T-helper 9 cell (primary cell): ENCODE data around the gene SBSN.

Experiments
- DNase-seq: peaks from one replicate; pipeline ENCODE4 v3.0.0-alpha.2; 2020

SBSN gene

DNA sequence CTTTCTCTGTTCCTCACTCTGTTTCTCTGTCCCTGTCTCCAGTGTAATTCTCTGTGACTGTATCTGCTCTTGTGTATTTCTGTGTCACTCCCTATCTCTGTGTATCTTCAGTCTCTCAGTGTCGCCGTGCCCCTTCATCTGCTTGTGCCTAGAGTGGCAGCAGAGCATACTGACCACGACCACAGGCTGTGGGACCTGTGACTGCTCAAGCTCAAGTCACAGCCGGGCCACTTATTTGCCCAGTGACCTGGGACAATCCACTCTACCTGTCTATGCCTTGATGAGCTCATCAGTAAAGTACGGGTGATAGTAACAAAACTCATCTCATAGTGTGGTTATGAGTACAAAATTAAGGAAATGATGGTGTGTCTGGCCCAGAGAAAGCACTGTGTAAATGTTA is 26.0 kb upstream of the SBSN start:
- DNase-seq = no peak

DNA sequence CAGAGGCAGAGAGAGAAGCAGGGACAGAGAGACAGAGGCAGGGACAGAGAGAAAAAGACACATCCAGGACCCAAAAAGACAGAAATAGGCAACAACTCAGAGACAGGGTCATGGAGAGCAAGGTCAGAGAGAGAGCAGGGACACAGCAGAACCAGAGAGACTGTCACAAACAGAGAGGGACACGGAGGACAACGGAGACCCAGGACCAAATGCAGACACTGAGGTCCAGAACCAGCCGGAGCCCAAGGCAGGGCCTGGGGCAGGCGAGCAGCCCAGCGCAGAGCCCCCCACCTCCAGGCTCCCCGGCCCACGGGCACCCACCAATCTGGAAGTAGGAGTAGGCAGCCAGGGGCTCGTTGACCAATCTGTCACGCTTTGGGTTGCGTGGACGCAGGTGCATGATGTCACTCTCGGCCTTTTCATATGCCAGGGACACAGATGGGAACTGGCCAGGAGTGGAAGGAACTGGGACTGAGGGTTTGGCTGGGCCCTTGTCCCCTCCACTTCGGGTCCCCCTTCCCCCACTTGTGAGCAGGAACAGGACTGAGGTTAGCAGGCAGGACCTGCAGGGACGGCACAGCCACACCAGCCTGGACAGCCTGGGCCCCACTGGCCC is 25.4 kb upstream of the SBSN start:
- DNase-seq = no peak

DNA sequence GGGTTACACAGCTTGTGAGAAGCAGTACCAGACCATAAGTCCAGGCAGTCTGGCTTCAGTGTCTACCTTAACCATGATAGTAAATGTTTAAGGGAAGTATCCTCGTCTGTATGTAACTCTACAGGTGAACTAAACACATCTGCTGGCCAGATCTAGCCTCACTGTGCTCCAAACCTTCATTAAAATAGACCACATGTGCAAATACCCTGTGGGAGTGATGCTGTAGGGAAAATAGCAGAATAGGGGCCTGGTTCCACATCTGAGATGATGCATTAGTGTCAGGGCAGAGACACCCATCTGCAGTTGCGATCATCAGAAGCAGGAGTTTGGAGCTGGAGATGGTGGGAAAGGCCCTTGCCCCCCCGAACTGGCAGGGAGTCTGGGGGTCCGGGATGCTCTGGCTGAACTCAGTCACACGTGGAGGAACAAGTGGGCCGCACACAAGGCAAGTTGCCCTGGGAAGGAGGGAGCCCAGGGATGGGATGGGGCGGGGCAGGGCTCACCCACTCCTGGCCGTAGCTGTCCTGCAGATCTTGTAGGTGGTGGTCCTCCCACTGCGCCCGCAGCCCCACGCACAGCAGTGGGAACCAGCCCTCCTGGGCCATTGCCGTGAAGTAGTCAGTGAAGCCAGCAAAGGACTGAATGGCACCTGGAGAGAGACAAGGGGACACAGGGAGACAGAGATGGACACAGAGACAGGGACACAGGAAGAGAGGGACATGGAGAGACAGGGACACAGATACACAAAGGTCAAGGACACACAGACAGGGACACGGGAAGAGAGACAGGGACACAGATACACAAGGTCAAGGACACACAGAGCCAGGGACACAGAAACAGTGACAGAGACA is 24.6 kb upstream of the SBSN start:
- no peak for DNase-seq

DNA sequence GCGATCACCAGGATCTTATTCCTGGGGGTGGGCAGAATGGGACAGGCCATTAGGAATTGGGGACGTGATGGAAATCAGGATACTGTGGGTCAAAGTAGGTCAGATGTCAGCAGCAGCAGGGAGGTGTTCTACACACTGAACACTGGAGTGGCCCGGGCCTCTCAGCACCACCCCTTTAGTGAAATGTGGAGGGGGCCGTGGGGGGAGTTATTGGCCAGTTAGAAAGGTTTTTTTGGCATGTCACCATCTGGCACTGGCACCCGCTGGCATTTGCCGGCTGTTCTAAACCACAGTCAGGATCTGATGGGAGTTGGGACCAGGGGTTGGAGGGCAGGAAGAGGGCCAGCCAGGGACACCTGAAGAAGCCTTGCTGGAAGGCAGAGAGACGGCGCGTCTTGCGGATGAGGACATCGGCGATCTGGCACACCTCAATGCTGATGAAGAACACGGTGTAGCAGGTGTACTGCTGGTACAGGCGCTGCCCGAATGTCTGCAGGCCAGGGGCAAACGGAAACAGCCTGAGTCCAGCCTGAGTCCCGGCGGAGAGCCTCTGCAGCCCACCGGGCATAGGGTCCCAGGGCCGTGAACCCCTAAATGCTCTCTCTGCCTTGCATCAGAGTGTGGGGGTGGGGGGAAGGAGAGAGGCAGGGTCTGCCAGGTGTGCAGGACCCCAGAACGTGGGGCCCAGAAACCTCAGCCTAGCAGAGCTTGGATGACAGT is 23.1 kb upstream of the SBSN start:
- no peak for DNase-seq

DNA sequence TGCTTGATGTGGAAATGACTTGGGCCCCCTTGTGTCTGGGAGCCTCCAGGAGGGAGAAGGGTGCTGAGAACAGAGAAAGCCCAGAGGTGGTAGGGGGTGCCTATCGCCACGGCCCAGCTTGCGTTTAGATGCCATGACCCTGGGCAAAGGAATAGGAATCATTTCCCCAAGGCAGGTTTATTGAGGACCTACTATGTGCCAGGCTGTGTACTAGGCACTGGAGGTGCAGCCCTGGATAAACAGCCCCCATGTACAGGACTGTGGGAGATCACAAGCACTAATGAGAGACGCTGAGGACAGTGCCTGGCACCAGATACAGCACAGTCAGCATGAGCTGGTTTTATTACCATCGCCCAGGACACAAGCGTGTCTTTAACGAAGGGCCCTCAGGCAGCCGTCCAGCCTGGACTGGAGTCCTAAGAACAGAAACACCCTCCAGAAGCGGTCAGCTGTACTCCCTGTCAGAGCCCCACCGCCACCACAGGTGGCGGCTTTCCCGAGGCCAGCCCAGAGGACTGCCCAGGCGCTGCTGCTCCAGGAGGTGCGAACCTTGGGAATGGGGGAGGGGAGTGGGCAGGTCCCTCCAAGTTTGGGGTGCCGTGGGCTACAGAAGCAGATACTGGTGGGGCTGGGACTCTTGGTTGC is 21.9 kb upstream of the SBSN start:
- no peak for DNase-seq

DNA sequence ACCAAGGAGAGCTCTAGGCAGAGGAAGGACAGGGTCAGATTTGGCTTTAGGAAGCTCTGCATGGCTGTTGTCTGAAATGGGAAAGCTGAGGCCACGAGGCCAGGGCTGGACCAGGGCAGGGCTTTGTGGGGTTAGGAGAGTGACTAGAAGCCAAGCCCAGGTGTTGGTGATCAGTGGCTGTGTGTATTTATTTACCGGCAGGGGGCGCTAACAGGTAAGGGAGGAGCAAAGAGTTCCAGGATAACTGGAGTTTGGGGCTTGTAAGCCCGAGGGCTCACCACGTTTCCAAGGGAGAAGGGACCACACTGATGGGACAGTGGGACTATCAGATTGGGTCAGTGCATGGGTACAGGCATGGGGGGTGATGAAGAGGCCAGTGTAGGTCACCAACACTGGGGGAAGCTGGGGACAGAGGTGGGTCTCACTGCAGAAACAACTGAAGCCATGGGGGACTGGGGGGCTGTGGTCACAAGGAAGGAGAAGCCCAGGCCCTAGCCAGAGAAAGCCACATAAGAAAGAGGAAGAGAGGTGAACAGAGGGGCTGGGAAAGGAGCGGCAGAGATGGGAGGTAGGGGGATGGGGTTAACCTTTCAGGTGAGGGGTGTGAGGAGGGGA is 21.2 kb upstream of the SBSN start:
- DNase-seq = peak; percentile 47

DNA sequence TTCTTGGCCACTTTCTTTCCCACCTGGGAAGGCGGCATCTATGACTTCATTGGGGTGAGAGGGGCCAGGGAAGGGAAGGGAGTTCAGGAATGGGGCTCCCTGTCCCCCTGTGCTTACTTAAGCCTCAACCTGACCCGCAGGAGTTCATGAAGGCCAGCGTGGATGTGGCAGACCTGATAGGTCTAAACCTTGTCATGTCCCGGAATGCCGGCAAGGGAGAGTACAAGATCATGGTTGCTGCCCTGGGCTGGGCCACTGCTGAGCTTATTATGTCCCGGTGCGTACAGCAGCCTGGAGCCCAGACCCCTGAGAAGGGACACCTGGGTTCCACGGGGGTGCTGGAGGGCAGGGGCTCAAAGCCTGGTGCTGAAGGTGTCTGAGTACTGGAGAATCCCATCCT is 18.4 kb upstream of the SBSN start:
- DNase-seq = no peak

DNA sequence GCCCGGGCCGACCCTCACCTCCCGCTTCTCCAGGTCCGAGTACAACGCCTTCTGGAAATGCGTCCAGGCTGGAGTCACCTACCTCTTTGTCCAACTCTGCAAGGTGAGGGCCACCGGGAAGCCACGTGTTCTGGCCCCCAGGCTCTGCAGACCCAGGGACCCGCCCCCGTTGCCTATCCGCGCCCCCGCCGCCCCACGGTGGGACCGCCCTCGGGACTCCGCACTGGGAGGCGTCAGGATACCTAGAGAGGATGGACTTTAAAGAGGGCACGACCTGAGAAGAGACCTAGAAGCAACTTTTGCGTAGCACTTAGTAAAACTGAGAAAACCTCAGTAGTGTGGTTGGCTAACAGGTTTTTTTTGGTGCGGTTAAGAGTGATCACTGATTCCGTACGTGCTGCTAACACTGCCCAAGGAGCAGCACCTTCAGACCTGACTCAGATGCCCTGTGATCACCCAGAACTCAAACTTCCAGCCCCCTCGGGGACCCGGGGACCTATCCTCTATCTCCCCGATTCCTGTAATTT is 17.8 kb upstream of the SBSN start:
- DNase-seq = peak; percentile 28

DNA sequence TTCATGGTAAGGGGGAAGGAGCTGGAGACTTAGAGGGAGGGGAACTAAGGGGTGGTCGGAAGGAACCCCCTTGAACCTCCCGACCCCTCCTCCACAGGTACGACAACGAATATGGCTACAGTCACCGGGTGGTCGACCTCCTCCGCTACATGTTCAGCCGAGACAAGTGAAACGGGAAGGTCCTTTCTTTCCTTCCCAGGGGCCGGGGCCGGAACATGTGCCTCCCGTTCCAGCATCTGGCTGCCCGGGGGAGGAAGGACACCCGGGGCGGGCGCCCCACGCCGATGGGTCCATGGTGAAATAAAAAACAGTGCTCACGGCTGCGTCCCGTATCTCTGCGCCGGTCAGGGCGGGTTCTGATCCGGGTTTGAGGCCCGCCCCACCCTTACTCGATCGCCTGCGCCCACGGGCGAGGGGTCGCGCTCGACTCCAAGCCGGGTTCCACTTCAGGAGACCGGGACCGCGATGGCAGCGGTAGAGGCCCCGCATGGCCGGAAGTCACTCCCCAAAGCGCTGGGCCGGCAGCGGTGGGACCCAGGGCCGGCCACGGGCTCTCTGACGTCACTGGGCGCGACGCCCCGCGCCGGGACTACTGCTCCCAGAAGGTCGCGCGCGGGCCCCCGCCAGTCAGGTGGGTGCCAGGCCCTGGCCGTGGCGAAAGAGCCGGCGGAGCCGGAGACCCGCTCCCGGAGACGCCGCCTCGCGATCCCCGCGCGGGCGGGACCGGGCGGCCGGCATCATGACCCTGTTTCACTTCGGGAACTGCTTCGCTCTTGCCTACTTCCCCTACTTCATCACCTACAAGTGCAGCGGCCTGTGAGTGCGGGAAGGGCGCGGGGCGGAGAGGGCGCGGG is 17.1 kb upstream of the SBSN start, which contains the start of gene TMEM147:
Gene TMEM147, plus strand, starts transcription at position 626 of the 854 bp plus-strand sequence. Its CDS starts 114 bp downstream, at position 740.
- DNase-seq = peak; percentile 61

DNA sequence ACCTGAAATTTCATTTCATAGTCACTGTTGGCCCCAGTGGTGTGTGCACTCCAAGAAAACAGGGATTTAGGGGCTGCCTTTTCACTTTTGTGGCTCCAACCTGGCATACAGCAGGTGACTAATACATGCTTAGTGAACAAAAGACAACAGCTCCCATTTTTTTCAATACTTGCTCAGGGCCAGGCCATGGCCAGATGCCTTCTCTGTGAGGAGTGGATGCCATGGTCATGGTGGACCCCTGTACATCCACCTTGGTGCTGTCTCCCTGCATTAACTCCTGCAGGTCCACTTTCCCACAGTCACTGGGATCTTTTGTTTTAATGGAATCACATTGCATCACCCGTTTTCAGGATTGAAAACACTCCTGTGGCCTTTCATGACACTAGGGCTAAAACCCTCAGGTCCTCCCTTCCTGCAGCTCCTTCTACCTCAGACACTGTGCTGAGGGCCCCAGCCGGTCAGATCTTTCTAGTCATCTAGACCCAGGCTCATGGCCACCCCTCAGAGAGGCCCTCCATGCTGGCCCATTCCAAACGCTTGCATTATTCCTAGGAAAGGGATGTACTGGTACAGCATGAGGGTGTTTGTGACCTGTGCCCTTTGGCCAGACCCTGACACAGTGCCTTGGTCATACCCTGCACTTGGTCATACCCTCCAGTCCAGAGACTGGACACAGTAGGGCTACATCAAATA is 16.1 kb upstream of the SBSN start:
- DNase-seq = no peak

DNA sequence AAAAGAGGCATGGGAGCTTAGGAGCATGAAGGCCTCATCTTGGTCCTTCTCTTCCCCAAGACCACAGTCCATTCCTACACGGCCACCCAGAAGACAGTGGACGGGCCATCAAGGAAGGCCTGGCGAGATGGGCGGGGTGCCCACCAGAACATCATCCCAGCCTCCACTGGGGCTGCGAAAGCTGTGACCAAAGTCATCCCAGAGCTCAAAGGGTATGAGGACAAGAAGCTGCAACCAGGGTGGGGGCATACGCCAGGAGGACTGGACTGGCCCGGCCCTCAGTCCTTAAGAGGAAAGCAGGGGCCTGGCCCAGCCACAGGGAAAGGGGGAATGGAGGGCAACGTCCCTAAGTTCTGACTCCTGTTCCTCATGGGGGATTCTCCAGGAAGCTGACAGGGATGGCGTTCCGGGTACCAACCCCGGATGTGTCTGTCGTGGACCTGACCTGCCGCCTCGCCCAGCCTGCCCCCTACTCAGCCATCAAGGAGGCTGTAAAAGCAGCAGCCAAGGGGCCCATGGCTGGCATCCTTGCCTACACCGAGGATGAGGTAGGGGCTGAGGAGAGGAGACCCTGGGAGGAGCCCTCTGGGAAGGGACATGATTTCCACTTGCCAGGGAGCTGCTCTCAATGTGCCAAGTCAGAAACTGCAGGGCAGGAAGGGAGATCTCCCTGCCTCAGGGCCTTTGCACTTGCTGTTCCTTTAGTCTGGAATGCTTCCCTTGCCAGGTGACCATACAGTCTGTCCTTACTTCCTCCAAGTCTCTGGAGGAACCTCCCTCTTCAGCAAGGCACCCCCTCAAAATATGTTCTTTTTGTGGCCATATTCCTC is 15.4 kb upstream of the SBSN start:
- DNase-seq = no peak

DNA sequence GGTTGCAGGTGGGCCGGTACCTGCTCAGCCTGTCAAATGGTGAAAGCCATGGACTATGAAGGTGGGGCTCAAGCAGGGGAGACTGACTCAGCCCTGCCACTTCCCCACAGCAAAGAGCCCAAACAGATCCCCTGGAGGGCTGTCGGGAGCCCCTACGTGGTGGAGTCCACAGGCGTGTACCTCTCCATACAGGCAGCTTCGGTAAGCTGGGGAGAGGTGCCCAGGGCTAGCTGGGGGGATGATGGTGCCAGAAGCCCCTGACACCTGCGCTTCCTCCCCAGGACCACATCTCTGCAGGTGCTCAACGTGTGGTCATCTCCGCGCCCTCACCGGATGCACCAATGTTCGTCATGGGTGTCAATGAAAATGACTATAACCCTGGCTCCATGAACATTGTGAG is 14.1 kb upstream of the SBSN start:
- DNase-seq = no peak

DNA sequence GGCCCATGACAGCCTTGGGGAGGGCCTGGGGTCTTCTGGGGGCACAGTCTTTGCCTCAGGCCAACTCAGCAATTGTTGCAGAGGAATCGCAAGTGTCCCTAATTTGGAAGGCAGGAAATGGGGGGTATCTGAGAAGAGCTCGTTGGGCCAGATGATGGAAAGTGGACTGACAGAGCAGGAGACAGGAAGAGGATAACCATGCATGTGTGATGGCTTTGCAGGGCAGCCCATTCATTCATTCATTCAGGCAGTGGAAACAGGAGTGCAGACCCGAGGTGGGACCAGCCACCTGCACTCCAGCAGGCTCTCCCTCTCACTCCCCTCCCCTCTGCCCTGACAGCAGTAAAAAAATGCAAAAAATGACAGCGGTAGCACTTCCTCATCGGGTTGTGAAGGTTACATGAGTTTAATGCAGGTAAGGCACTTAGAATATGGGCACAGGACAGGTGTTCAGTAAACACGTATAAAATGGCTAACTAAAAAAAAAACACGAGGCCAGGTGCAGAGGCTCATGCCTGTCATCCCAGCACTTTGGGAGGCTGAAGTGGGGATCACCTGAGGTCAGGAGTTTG is 12.3 kb upstream of the SBSN start:
- DNase-seq = no peak

DNA sequence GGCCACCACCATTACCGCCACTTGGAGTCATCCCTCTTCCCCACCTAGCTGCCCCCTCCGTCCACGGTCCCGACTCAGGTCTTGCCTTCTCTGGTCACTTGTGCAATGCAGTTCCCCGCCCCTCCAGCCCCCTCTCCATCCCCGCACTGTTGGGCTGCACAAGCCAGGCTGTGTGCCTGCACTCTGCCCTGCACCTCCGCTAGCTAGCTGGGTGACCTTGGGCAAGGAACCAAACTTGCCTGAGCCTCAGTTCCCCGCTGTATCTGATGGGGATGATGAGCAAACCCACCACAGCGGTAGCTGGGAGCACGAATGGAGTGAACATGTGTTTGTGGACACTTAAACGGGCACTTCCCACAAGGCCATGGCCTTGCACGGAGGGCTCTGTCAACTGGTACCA is 11.7 kb upstream of the SBSN start:
- no peak for DNase-seq

DNA sequence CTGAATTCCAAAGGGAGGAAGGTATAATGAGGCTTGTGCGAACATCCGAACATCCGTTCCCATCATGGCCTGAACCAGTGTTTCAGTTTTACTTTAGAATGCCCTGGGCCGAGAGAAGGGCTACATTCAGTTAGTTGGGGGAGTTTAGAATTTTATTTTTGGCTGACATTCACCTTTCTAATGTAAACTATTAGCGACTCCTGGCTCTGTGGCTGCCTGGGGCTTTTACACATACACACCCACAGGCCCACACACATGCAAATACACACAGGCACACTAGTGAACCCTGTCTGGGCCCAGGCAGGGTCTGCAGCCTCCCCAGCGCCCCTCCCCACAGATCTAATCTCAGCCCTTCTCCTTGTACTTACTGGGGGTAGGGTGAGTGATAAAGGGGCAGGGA is 11.2 kb upstream of the SBSN start:
- no peak for DNase-seq

DNA sequence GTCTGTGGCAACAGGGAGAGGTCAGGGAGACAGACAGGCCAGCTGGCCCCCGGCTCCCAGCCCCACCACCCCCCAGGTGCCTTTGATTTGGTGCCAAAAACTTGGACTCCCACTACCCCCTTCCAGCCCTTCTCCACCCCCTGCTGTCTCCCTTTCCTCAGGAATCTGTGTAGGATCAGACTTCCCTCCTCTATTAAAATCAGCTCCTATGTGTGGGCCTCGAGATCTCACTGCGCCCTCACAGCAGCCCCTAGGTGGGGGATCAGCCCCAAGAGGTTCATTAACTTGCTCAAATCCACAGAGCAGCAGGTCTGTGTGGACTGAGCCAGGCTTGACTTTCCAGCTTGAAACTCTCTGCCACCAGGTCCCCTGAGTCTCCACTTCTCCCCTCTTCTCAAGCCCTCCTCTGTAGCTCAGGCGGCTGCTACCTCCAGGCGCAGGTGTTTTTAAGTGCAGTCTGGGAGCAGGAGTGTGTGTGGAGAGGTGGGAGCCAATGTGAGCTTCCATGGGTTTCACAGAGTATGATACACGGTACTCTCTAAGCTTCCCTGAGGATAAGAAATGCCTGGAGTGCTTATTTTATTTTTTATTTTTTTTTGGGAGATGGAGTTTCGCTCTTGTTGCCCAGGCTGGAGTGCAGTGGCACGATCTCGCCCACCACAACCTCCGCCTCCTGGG is 6.8 kb upstream of the SBSN start:
- no peak for DNase-seq

DNA sequence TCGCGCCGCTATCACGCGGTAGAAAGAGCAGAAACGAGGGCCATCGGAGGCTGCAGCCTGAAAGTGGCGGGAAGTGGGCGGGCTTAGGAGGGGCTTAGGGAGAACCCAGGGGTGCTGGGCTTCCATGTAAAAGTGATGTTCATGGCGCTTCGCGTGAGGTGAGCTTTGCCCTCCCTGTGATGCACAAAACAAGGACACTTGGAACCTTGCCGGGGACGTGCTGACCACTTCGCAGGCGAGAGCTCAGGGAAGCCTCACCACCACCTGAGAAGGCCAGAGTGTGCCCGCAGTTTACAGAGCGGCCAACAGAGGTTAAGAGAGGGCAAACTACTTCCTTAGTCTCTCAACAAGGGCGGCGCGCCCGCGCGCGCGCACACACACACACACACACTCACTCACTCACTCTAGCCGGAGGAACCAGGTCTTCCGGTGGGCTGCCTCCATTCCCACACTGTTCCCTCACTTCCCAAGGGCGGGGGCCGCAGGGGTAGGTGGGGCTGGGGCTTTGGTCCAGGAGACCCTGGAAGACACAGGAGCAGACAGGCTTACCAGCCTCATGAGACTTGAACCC is 5.8 kb upstream of the SBSN start:
- DNase-seq = no peak

DNA sequence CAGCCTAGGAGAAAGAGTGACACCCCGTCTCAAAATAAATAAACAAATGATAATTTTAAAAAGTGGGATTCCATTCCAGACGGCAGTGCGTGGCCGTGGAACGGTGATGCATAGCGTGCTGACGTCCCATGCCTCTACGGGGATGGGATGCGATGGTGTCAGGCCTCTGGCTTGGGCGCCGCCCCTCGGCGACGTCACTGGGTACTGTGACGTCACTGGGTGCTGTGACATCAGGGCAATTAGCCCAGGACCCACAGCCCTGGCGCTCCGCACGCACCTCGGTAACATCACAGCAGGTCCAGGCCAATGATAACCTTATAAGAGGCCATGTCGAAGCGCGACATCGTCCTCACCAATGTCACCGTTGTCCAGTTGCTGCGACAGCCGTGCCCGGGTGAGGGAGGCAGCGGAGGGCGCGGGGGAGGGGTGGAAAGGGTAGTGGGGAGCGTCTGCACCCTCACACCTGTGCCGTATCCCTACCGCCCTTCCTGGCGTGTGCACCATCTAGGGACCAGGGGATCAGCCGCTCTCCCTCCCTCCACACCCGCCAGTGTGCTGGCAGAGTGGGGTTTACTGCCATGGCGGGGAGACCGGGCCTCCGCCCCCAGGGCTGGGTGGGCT is 5.2 kb upstream of the SBSN start, which contains the start of gene GAPDHS:
Gene GAPDHS, plus strand, starts transcription at position 256 of the 621 bp plus-strand sequence. Its CDS starts 72 bp downstream, at position 328.
- no peak for DNase-seq
